ENCODE measurements around the gene WDR62. TPM values are rescaled to one million over a fixed set of nuclear protein-coding genes. Genes with fewer than 3 reads are reported as not detected.

WDR62 gene
- total and polyA plus RNA-seq, 10 of the 15 experiments (the other 5 are each of a cell fraction or from before 2014, with no cell fraction given): 0.08 to 20.6 (median 10.9) TPM

DNA sequence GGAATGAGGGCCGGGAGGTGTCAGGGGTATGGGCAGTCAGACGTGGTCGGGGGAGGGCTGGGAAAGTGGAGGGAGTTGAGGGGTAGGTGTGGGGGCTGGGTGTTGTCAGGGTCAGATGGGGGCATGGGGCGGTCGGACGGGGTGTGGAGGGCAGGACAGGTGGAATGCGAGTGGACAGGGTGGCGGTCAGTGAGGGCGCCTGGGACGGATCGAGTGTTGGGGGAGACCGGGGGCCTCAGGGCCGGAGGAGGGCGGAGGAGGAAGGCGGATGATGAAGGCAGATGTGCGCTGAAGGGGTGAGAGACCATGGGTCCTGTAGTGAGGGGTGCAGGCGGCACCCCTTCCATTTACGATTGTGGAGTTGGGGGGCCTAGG lies 66.3 kb downstream of the WDR62 start (continued):
- TF ChIP-seq LARP7 (IDR thresholded peaks at IDR 0.05) (no peak), CHD1 (IDR thresholded peaks at IDR 0.05; ENCODE audit: low read depth, low read length) (no peak), RFX5 (IDR thresholded peaks at IDR 0.05; ENCODE audit: low read depth, low read length) (no peak), SIX5 (IDR thresholded peaks at IDR 0.05; ENCODE audit: low read depth, low read length, severe bottlenecking) (no peak)
- TF ChIP-seq, protein P1, sequence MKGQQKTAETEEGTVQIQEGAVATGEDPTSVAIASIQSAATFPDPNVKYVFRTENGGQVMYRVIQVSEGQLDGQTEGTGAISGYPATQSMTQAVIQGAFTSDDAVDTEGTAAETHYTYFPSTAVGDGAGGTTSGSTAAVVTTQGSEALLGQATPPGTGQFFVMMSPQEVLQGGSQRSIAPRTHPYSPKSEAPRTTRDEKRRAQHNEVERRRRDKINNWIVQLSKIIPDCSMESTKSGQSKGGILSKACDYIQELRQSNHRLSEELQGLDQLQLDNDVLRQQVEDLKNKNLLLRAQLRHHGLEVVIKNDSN (IDR thresholded peaks at IDR 0.05; ENCODE audit: borderline replicate concordance, extremely low read length, insufficient read depth, low read depth, low read length): no peak

DNA sequence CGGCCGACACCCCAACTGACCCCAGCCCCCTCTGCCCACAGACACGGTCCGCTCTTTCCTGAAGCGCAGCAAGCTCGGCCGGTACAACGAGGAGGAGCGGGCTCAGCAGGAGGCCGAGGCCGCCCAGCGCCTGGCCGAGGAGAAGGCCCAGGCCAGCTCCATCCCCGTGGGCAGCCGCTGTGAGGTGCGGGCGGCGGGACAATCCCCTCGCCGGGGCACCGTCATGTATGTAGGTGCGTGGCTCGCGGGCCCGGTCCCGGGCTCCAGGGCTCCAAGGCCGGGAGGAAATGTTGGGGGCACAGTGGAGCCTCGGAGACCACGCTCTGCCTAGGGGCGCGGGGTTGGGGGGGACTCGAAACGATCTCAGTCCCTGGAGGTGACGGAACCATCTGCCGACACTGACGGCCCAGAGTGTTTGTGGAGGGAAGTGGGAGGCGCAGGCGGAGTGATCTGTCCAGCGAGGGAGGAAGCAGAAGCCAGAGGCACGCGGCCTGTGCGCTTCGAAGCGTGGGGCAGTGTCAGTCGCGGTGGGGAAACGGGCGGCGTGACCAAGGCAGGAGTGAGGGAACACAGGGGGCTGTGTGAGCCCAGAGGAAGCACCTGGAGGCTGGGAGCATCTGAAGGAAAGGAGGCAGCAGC lies 66.9 kb downstream of the WDR62 start:
- intact Hi-C loops (cut with micrococcal nuclease; ENCODE audit: unreplicated experiment): loop anchor here (10.0 kb wide), 1 partner anchor 1093 kb away; the partner anchor contains the start of genes ZNF383 and ZNF585B
- ChIA-PET RAD21 (ENCODE audit: unreplicated experiment) (no interaction called here), SMC1A (ENCODE audit: uncharacterized antibody, unreplicated experiment) (no interaction called here), POLR2A (no interaction called here), CTCF (no interaction called here)
- no peaks in the 10 kb centered on the region for H4K20me1 ChIP-seq (ENCODE audit: control insufficient read depth, insufficient read depth)
- peaks cover 7% of the 10 kb centered on the region in 2 experiments for H3K36me3 ChIP-seq (ENCODE audit: control insufficient read depth in 2 of 2, insufficient read depth in 2 of 2, low read length in 1 of 2)
- FAIRE-seq (no peak), DNase-seq (ENCODE audit: low read depth, low spot score) (no peak), ATAC-seq (no peak)
- WGBS (ENCODE audit: insufficient coverage, insufficient replicate concordance, low lambda C conversion rate, missing lambda C conversion rate): 99% methylated on average over 41 of the region's 49 CpGs
- H3K27me3 ChIP-seq (replicated peaks in 1 of 2; ENCODE audit: control insufficient read depth in 2 of 2, insufficient read depth in 2 of 2, low read length in 1 of 2): no peaks in the 10 kb centered on the region
- H3K4me3 ChIP-seq: no peak overlapping the region
- H3K9ac ChIP-seq (ENCODE audit: control insufficient read depth, insufficient read depth, low read length): no peak overlapping the region
- no peaks in the 10 kb centered on the region for H3K9me3 ChIP-seq (replicated peaks; ENCODE audit: control insufficient read depth, insufficient read depth, low read length)
- H3K4me1 ChIP-seq (ENCODE audit: control insufficient read depth, insufficient read depth, low read length): peaks cover 6% of the 10 kb centered on the region
- H3K4me2 ChIP-seq (ENCODE audit: control insufficient read depth, insufficient read depth): no peak overlapping the region
- no TSS peak for BruUV-seq (replicated peaks)
- peaks cover 4% of the 10 kb centered on the region; the same call in 1 of the 2 replicates for H3K79me2 ChIP-seq (ENCODE audit: control insufficient read depth, insufficient read depth, low read length)
- in situ Hi-C loops (cut with MboI): loop anchor here (10.0 kb wide), 1 partner anchor 973 kb away; no protein-coding TSS in a partner anchor
- H2AFZ ChIP-seq (ENCODE audit: control insufficient read depth, low read depth, low read length): no peak overlapping the region
- H3K27ac ChIP-seq (ENCODE audit: control insufficient read depth, insufficient read depth): no peak overlapping the region
- no peak for TF ChIP-seq LARP7 (IDR thresholded peaks at IDR 0.05)
- TF ChIP-seq, protein P2, sequence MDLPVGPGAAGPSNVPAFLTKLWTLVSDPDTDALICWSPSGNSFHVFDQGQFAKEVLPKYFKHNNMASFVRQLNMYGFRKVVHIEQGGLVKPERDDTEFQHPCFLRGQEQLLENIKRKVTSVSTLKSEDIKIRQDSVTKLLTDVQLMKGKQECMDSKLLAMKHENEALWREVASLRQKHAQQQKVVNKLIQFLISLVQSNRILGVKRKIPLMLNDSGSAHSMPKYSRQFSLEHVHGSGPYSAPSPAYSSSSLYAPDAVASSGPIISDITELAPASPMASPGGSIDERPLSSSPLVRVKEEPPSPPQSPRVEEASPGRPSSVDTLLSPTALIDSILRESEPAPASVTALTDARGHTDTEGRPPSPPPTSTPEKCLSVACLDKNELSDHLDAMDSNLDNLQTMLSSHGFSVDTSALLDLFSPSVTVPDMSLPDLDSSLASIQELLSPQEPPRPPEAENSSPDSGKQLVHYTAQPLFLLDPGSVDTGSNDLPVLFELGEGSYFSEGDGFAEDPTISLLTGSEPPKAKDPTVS (IDR thresholded peaks at IDR 0.05; ENCODE audit: low read depth, low read length): no peak
- TF ChIP-seq, protein P3, sequence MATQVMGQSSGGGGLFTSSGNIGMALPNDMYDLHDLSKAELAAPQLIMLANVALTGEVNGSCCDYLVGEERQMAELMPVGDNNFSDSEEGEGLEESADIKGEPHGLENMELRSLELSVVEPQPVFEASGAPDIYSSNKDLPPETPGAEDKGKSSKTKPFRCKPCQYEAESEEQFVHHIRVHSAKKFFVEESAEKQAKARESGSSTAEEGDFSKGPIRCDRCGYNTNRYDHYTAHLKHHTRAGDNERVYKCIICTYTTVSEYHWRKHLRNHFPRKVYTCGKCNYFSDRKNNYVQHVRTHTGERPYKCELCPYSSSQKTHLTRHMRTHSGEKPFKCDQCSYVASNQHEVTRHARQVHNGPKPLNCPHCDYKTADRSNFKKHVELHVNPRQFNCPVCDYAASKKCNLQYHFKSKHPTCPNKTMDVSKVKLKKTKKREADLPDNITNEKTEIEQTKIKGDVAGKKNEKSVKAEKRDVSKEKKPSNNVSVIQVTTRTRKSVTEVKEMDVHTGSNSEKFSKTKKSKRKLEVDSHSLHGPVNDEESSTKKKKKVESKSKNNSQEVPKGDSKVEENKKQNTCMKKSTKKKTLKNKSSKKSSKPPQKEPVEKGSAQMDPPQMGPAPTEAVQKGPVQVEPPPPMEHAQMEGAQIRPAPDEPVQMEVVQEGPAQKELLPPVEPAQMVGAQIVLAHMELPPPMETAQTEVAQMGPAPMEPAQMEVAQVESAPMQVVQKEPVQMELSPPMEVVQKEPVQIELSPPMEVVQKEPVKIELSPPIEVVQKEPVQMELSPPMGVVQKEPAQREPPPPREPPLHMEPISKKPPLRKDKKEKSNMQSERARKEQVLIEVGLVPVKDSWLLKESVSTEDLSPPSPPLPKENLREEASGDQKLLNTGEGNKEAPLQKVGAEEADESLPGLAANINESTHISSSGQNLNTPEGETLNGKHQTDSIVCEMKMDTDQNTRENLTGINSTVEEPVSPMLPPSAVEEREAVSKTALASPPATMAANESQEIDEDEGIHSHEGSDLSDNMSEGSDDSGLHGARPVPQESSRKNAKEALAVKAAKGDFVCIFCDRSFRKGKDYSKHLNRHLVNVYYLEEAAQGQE (IDR thresholded peaks at IDR 0.05; ENCODE audit: low read depth, low read length): no peak
- TF ChIP-seq NR2F1 (conservative IDR thresholded peaks at IDR 0.05): no peak
- TF ChIP-seq MYB (IDR thresholded peaks at IDR 0.05; ENCODE audit: borderline replicate concordance, low read depth, low read length): no peak
- no peak for TF ChIP-seq POLR2AphosphoS5 (IDR thresholded peaks at IDR 0.05; ENCODE audit: low read length)
- no peak for TF ChIP-seq ZSCAN29 (IDR thresholded peaks at IDR 0.05)
- TF ChIP-seq ESRRA (IDR thresholded peaks at IDR 0.05; ENCODE audit: low read length): no peak
- no peak for TF ChIP-seq FOS (IDR thresholded peaks at IDR 0.05; ENCODE audit: borderline replicate concordance, extremely low read depth, insufficient read length)
- no peak for TF ChIP-seq ZNF207 (IDR thresholded peaks at IDR 0.05; ENCODE audit: borderline replicate concordance)
- no peak for TF ChIP-seq GABPA (IDR thresholded peaks at IDR 0.05; ENCODE audit: low read depth)
- no peak for TF ChIP-seq EED (IDR thresholded peaks at IDR 0.05; ENCODE audit: low read depth)
- TF ChIP-seq SRF (IDR thresholded peaks at IDR 0.05; ENCODE audit: low read depth in 2 of 2, low read length in 2 of 2): no peak
- TF ChIP-seq GATAD2B (conservative IDR thresholded peaks at IDR 0.05; ENCODE audit: low read depth): no peak
- no peak for TF ChIP-seq POU2F2 (IDR thresholded peaks at IDR 0.05; ENCODE audit: borderline replicate concordance, low read depth, low read length)
